Ectodermal cell (in vitro differentiated cells): ENCODE results near the gene GTF2H1.
"Not testable (repeated sequence)": the region's sequence is repeated elsewhere in the genome, so short reads cannot be mapped to it uniquely, and the experiment has no call there.

Experiments
- H3K27ac ChIP-seq: 2 replicates; pipeline ENCODE4 v1.7.0; 2013; ENCODE audit warnings: mild to moderate bottlenecking, low read depth, low read length; ENCODE audit not compliant: insufficient read depth, poor library complexity, severe bottlenecking
- H3K27me3 ChIP-seq: 2 replicates; pipeline ENCODE4 v1.7.0; 2013; ENCODE audit warnings: mild to moderate bottlenecking, low read length; ENCODE audit not compliant: insufficient read depth, control insufficient read depth, poor library complexity, severe bottlenecking
- H3K36me3 ChIP-seq: one replicate; pipeline ENCODE4 v1.7.0; 2013; ENCODE audit warnings: low read length; ENCODE audit not compliant: control insufficient read depth, insufficient read depth
- H3K4me1 ChIP-seq: one replicate; pipeline ENCODE4 v1.7.0; 2013; ENCODE audit warnings: low read length; ENCODE audit not compliant: control insufficient read depth, insufficient read depth
- H3K4me3 ChIP-seq: 2 replicates; pipeline ENCODE4 v1.7.0; 2013; ENCODE audit warnings: low read depth, low read length, control low read depth; ENCODE audit not compliant: insufficient read depth
- H3K9me3 ChIP-seq: 2 replicates; pipeline ENCODE4 v1.7.0; 2013; ENCODE audit warnings: mild to moderate bottlenecking, low read length, moderate library complexity; ENCODE audit not compliant: control insufficient read depth
- WGBS, 2 experiments: methylation state at CpG; one replicate each; pipeline ENCODE4 v1.1.7; 2013; ENCODE audit warnings: missing lambda C conversion rate in 2 of 2; 5-methylcytosine and 5-hydroxymethylcytosine counted together

The GTF2H1 gene

GRCh38 chr11:18317551-18317950 lies 4.8 kb upstream of the GTF2H1 start:
- H3K4me3 ChIP-seq: no peak overlapping the region
- H3K9me3 ChIP-seq: no peaks in the 10 kb centered on the region
- no peak overlapping the region for H3K27ac ChIP-seq
- 96 to 97% methylated on average over 4 of the region's 4 CpGs for WGBS, 2 experiments
- H3K4me1 ChIP-seq: peaks cover 8% of the 10 kb centered on the region
- H3K36me3 ChIP-seq: no peaks in the 10 kb centered on the region
- no peaks in the 10 kb centered on the region for H3K27me3 ChIP-seq

DNA sequence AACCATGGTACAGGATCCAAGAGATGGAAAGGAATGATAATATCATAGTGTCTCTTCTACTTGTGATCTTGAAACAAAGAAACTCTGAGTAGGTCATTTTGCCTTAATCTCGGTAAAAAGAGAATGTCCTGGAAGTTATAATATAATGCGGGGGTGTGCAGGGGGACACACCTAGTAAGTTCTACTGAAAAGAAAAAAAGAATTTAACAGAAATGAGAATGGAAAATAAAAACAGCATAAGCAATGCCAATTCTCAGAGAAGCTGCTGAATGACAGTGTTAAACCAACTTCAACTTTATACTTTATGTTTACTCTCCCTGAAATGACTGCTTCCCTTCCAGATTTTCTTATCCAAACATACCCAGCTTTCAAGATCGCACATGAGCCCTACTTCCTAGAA lies 2.5 kb upstream of the GTF2H1 start:
- Histone ChIP-seq H3K27ac (no peak overlapping the region), H3K4me3 (no peak overlapping the region)
- WGBS, 2 experiments: 93 to 94% methylated on average over 3 of the region's 3 CpGs

GRCh38 chr11:18320617-18321016 lies 1.8 kb upstream of the GTF2H1 start:
- Histone ChIP-seq H3K9me3 (no peaks in the 10 kb centered on the region), H3K4me3 (no peak overlapping the region), H3K27me3 (no peaks in the 10 kb centered on the region), H3K27ac (no peak overlapping the region), H3K4me1 (peaks cover 22% of the 10 kb centered on the region), H3K36me3 (no peaks in the 10 kb centered on the region)

More for the DNA sequence above, 2.5 kb upstream of the GTF2H1 start:
- Histone ChIP-seq H3K4me1 (peaks cover 22% of the 10 kb centered on the region), H3K9me3 (no peaks in the 10 kb centered on the region), H3K36me3 (no peaks in the 10 kb centered on the region), H3K27me3 (no peaks in the 10 kb centered on the region)

DNA sequence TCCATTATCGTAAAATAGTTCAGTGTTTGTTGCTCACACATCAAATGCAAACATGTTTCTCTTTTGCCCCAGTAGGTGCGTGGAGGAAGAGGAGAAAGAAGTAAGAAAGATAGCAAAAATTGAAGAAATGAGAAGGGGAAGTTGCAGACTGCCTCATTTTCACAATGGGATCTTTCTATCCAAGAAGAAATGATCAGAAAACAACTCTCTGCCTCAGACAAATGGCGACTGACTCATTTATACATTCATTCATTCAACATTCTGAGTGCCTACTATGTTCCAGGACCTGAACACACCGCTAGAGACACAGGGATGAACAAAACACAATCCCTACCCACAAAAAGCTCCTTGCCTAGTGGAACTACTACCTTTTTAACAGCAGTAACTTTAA lies 794 bp upstream of the GTF2H1 start:
- Histone ChIP-seq H3K4me3 (peak overlapping the region; percentile 96), H3K9me3 (no peaks in the 10 kb centered on the region), H3K4me1 (peaks cover 22% of the 10 kb centered on the region), H3K27me3 (no peaks in the 10 kb centered on the region), H3K36me3 (no peaks in the 10 kb centered on the region), H3K27ac (peak overlapping the region; percentile 96)
- 0 to 8% methylated on average over 3 to 4 of the region's 4 CpGs for WGBS, 2 experiments

DNA sequence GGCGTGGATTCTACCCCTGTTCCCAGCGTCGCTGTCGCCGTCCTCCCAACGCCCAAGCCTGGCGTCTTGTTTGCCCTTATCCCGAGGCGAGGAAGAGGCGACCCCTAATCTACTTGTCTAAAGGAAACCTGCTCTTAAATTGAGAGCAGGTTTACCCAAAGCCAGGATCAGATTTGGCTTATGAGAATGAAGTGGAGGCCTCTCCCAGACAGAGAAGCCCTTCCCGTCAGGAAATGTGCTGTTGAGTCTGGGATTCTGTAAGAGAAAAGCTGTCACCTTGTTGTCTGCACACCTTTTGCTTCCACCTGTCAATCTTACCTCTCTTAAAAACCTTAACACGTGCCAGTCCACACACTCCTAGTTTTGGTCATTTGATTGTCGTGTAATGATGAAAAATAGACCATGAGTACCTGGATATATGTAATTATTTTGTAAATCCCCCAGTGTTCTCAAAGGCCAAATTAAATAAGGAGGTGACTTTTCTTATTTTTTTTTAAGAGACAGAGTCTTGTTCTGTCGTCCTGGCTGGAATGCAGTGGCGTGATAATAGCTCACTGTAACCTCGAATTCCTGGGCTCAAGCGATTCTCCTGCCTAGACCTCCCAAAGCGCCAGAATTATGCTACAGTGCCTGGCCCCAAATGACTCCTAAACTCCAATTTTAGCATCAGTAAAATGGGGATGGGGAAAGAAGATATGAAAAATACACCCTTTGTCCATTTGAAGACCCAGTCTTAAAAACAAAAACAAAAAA lies 627 bp downstream of the GTF2H1 start:
- peak overlapping the region; percentile 96 for H3K4me3 ChIP-seq
- H3K36me3 ChIP-seq: no peaks in the 10 kb centered on the region
- 9 to 13% methylated on average over 17 to 18 of the region's 18 CpGs for WGBS, 2 experiments
- H3K4me1 ChIP-seq: peaks cover 22% of the 10 kb centered on the region
- no peaks in the 10 kb centered on the region for H3K9me3 ChIP-seq
- peak overlapping the region; percentile 3 for H3K27ac ChIP-seq
- H3K27me3 ChIP-seq: no peaks in the 10 kb centered on the region

- H3K36me3 ChIP-seq, H3K27me3 ChIP-seq, H3K4me3 ChIP-seq, H3K27ac ChIP-seq, H3K9me3 ChIP-seq: not testable (repeated sequence)
- WGBS, 2 experiments: 92 to 96% methylated on average over 10 to 11 of the region's 11 CpGs
- peaks cover 22% of the 10 kb centered on the region for H3K4me1 ChIP-seq
These were observed 1.5 kb downstream of the GTF2H1 start for GRCh38 chr11:18323881-18324280.

- WGBS, 2 experiments: 88 to 89% methylated on average over 1 of the region's 1 CpG
- peaks cover 22% of the 10 kb centered on the region for H3K4me1 ChIP-seq
- H3K27me3 ChIP-seq: no peaks in the 10 kb centered on the region
- no peaks in the 10 kb centered on the region for H3K9me3 ChIP-seq
- H3K36me3 ChIP-seq: no peaks in the 10 kb centered on the region
- no peak overlapping the region for H3K4me3 ChIP-seq
- H3K27ac ChIP-seq: no peak overlapping the region
These were observed 2.0 kb downstream of the GTF2H1 start for GRCh38 chr11:18324381-18324780.

GRCh38 chr11:18329196-18329870 lies 7.0 kb downstream of the GTF2H1 start:
- no peak overlapping the region for H3K4me3 ChIP-seq
- peaks cover 5% of the 10 kb centered on the region for H3K36me3 ChIP-seq
- no peak overlapping the region for H3K27ac ChIP-seq
- H3K27me3 ChIP-seq: no peaks in the 10 kb centered on the region
- no peaks in the 10 kb centered on the region for H3K9me3 ChIP-seq
- 85 to 96% methylated on average over 4 to 5 of the region's 5 CpGs for WGBS, 2 experiments
- peaks cover 3% of the 10 kb centered on the region for H3K4me1 ChIP-seq

- 90 to 91% methylated on average over 6 of the region's 6 CpGs for WGBS, 2 experiments
- no peaks in the 10 kb centered on the region for H3K4me1 ChIP-seq
- no peak overlapping the region for H3K27ac ChIP-seq
- H3K9me3 ChIP-seq: no peaks in the 10 kb centered on the region
- peaks cover 5% of the 10 kb centered on the region for H3K36me3 ChIP-seq
- no peaks in the 10 kb centered on the region for H3K27me3 ChIP-seq
- no peak overlapping the region for H3K4me3 ChIP-seq
These were observed 8.6 kb downstream of the GTF2H1 start for GRCh38 chr11:18330921-18331320.

- H3K36me3 ChIP-seq: peaks cover 14% of the 10 kb centered on the region
- no peaks in the 10 kb centered on the region for H3K9me3 ChIP-seq
- H3K4me3 ChIP-seq: no peak overlapping the region
- WGBS, 2 experiments: 90 to 100% methylated on average over 1 of the region's 1 CpG
- no peaks in the 10 kb centered on the region for H3K4me1 ChIP-seq
- no peak overlapping the region for H3K27ac ChIP-seq
- H3K27me3 ChIP-seq: no peaks in the 10 kb centered on the region
These were observed 9.9 kb downstream of the GTF2H1 start for GRCh38 chr11:18332302-18332701.
